Spleen (tissue), 7 donors: ENCODE results near the gene KBTBD2.

Source experiments
- CTCF ChIP-seq, 11 experiments: fragments of 200-600 bp in 7 of 11; fragments of 450-650 bp in 4 of 11; sonication (generic) in 4 of 11; IDR thresholded peaks in 8 of 11; conservative IDR thresholded peaks in 3 of 11; 1 replicate in 7 of 11; 2 replicates in 4 of 11; pipeline versions ENCODE4 v1.4.0 to v1.8.0; 2016 to 2021; ENCODE audit warnings: antibody characterized with exemption in 11 of 11, inconsistent platforms in 4 of 11, mild to moderate bottlenecking in 1 of 11
- POLR2A ChIP-seq, 3 donors: fragments of 450-650 bp; IDR thresholded peaks; one replicate each; pipeline ENCODE4 v1.5.1; 2017; ENCODE audit warnings: antibody characterized with exemption in 3 of 3, mild to moderate bottlenecking in 1 of 3
- donor health status: DM: no; HTN: no; CAD: no; lungs with moderate emphysema.
- donor health status: DM: no; HTN: no; CAD: no.
- donor health status: DM: no; HTN: no; CAD: no.

DNA sequence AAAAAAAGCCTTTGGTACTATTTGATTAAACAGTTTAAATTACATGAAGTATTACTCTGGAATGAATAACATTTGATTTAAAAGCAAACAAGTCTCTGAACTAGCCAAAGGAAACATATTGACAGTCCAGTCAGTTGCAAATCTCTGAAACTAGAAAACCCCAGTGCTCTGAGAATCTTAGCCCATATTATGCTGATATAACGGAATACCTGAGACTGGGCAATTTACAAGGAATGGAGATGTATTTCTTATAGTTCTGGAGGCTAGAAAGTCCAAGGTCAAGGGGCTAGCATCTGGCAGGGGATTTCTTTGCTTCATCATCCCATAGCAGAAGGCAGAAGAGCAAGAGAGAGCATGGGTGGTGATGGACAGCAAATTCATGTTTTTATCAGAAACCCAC lies 44.0 kb upstream of the KBTBD2 start:
- TF ChIP-seq CTCF (IDR thresholded peaks at IDR 0.05 in 8 of 11, conservative IDR thresholded peaks at IDR 0.05 in 3 of 11) (no peak), POLR2A (IDR thresholded peaks at IDR 0.05) (no peak)
